Activated naive CD4-positive, alpha-beta T cell treated with anti-CD3 and anti-CD28 coated beads, Interleukin-2, amount 10 ng/mL, durations not matched to agents 7 days and 5 days (primary cell): Measurements from ENCODE around the gene KCNK18.

Experiments used
- CTCF ChIA-PET: fragments of 350-600 bp; sonication (Branson Sonifier 250); formaldehyde crosslinking; loops from one replicate; lab custom pipeline; 2021; ENCODE audit warnings: antibody characterized with exemption; lab: Charles Lee
- DNase-seq: peaks from one replicate; pipeline ENCODE4 v3.0.0-alpha.2; 2020
- H3K27ac Mint-ChIP-seq: one replicate; pipeline ENCODE4 v1.8.0; 2021; ENCODE audit warnings: mild to moderate bottlenecking, moderate library complexity, mixed read lengths
- H3K27me3 Mint-ChIP-seq: one replicate; pipeline ENCODE4 v1.8.0; 2021; ENCODE audit warnings: mild to moderate bottlenecking, mixed read lengths
- H3K36me3 Mint-ChIP-seq: one replicate; pipeline ENCODE4 v1.8.0; 2021; ENCODE audit warnings: mixed read lengths
- H3K4me1 Mint-ChIP-seq: one replicate; pipeline ENCODE4 v1.8.0; 2021; ENCODE audit warnings: mixed read lengths
- H3K4me3 Mint-ChIP-seq: one replicate; pipeline ENCODE4 v1.8.0; 2021; ENCODE audit warnings: mild to moderate bottlenecking, moderate library complexity, mixed read lengths
- H3K9me3 Mint-ChIP-seq: one replicate; pipeline ENCODE4 v1.8.0; 2021; ENCODE audit warnings: mixed read lengths

Gene KCNK18

DNA sequence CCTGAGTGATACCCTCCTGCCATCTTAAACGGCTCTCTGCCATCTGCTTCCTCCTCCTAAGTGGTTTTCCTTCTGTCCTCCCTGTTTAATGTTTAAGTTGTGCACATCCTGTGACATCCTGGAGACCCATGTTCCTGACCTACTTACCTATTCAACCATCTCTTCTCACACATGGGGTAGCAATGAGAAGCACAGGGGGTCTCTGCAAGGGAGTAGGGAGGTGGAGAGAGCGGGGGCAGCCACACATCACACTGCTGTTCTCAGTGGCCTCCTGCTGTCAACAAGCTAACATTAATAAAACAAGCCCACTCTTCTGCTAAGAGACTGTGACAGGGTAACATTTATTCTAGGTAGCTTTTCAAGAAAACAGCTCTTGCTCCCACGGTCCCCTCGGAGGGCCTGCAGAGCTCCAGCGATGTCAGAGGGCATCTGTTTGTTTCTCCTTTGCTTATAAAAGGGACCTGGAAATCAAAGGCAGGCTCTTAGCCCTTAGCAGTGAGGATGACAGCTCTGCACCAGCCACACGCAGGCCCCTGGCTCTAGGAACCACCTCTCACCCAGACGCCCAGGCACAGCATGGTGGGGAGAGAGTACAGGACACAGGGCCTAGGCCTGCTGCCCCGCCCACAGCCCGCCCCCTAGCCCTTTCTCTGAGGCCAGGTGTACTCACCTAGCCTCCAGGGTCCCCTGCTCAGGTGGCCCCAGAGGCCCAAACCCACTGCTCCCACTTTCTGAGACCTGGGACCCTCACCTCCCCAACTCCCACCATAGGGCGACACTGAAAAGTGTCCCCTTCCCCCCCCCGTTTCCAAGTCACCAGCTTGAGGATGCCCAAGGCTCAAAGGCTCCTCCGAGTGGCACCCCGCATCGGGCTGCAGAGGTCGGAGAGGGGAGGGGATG is 42.7 kb downstream of the KCNK18 start:
- Mint-ChIP-seq H3K9me3 (no peaks in the 10 kb centered on the region), H3K36me3 (no peaks in the 10 kb centered on the region), H3K4me1 (peaks cover 3% of the 10 kb centered on the region), H3K27me3 (peaks cover 73% of the 10 kb centered on the region), H3K4me3 (no peak overlapping the region), H3K27ac (no peak overlapping the region)
- no peak for DNase-seq
- CTCF ChIA-PET: interaction anchor here (1.1 kb wide), 1 partner anchor 24 kb away, joined by 3 read pairs; no protein-coding TSS in a partner anchor

GRCh38 chr10:117240621-117241529 is 43.6 kb downstream of the KCNK18 start, which contains the start of gene SLC18A2:
Gene SLC18A2, plus strand, starts transcription at chr10:117241114. Its CDS starts 580 bp downstream, at chr10:117241694.
- H3K9me3 Mint-ChIP-seq: no peaks in the 10 kb centered on the region
- no peaks in the 10 kb centered on the region for H3K36me3 Mint-ChIP-seq
- H3K4me3 Mint-ChIP-seq: no peak within 1 kb of the TSS
- DNase-seq: no peak
- CTCF ChIA-PET: no interaction called here
- H3K4me1 Mint-ChIP-seq: peaks cover 3% of the 10 kb centered on the region
- H3K27me3 Mint-ChIP-seq: peaks cover 78% of the 10 kb centered on the region
- no peak within 1 kb of the TSS for H3K27ac Mint-ChIP-seq

- Mint-ChIP-seq H3K27ac (no peak overlapping the region), H3K4me1 (peaks cover 3% of the 10 kb centered on the region), H3K9me3 (no peaks in the 10 kb centered on the region), H3K27me3 (peaks cover 75% of the 10 kb centered on the region), H3K4me3 (no peak overlapping the region), H3K36me3 (no peaks in the 10 kb centered on the region)
- no peak for DNase-seq
- CTCF ChIA-PET: no interaction called here
These were observed 44.5 kb downstream of the KCNK18 start for GRCh38 chr10:117241541-117242462.

DNA sequence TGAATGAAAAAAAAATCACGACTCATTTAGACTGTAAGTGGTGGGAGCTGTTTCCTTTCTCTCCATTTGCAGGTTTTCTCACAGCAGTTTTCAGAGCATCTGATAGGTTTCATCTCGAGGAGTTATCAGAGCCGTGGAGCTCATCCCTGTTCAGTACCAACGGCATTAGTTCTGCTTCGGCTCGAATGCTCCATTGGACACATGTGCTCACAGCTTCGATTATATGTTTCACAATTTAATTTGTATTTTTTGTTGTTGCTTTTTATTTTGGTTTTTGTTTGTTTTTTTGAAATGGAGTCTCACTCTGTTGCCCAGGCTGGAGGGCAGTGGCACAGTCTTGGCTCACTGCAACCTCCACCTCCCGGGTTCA is 45.2 kb downstream of the KCNK18 start:
- Mint-ChIP-seq H3K4me1 (peaks cover 5% of the 10 kb centered on the region), H3K36me3 (no peaks in the 10 kb centered on the region), H3K27me3 (peaks cover 76% of the 10 kb centered on the region), H3K9me3 (no peaks in the 10 kb centered on the region), H3K4me3 (no peak overlapping the region), H3K27ac (no peak overlapping the region)
- CTCF ChIA-PET: no interaction called here
- no peak for DNase-seq

DNA sequence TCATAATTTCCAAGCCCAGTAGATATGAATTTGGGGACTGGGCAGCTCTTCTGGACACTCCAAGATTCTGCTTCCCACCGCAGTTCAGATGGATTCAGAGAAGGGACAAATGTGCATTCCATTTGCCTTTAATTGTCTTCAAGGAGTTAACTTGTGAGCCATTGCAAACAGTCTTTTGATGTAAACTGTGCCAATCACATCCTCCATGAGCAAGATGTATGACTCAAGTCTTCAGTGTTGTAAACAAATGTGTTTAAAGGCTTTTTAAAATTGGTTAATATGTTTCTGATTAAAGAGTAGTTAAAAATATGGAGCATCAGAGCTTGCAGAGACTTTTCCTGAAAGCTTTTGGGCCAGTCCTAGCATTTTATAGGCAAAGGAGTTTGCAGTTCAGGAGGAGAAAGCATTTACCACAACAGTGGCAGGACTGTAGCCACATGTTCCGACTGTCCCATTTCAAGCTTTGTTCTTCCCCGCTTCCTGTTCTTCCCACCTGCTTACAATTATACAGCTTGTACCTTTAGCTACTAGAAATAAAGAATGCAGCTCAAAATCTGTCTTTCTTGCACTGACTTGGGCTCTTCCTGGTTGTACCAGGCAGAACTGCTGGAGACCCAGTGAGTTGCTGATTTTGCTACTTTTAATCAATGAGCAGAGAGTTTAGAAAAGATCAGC is 49.8 kb downstream of the KCNK18 start:
- DNase-seq: no peak
- Mint-ChIP-seq H3K27me3 (peaks cover 64% of the 10 kb centered on the region), H3K9me3 (no peaks in the 10 kb centered on the region), H3K4me3 (no peak overlapping the region), H3K4me1 (peaks cover 2% of the 10 kb centered on the region), H3K36me3 (no peaks in the 10 kb centered on the region), H3K27ac (no peak overlapping the region)
- CTCF ChIA-PET: interaction anchor here (1.0 kb wide), 1 partner anchor 31 kb away, joined by 3 read pairs; no protein-coding TSS in a partner anchor

- peaks cover 47% of the 10 kb centered on the region for H3K27me3 Mint-ChIP-seq
- peaks cover 2% of the 10 kb centered on the region for H3K4me1 Mint-ChIP-seq
- H3K4me3 Mint-ChIP-seq: no peak overlapping the region
- no peaks in the 10 kb centered on the region for H3K36me3 Mint-ChIP-seq
- no peaks in the 10 kb centered on the region for H3K9me3 Mint-ChIP-seq
- no peak for DNase-seq
- H3K27ac Mint-ChIP-seq: no peak overlapping the region
- CTCF ChIA-PET: interaction anchor here (1.0 kb wide), 1 partner anchor 81 kb away, joined by 3 read pairs; no protein-coding TSS in a partner anchor
These were observed 51.6 kb downstream of the KCNK18 start for GRCh38 chr10:117248750-117249465.

DNA sequence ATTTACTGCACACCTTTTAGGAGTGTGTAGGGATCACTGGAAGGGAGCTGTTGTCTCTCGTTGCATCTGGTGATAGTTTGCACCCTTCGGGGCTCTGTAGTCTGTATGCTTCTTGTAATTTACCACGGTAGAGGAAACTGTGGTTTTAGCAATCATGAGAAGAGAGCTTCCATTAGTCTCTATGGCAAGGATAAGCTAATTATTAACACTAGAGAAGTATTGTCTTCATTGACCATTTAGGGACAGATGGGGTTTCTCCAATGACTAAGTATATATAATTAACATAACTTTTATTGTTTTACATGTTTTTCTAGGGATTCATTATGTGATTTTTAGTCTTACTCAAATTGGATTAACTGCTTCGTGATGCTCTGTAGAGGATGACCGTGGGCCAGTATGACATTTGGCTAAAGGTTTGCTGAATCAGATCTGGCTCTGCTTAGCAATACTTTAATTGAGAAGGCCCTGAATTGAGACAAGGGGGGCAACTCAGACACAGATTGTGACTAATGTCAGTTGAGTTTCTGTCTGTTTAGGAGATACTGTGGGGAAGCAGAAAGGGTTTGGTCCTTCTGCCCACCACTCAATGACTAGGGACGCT is 52.3 kb downstream of the KCNK18 start:
- Mint-ChIP-seq H3K4me1 (peaks cover 2% of the 10 kb centered on the region), H3K4me3 (no peak overlapping the region)

GRCh38 chr10:117250411-117250810 is 53.1 kb downstream of the KCNK18 start:
- Mint-ChIP-seq H3K4me3 (no peak overlapping the region), H3K9me3 (no peaks in the 10 kb centered on the region), H3K27me3 (peaks cover 33% of the 10 kb centered on the region), H3K4me1 (peaks cover 2% of the 10 kb centered on the region), H3K36me3 (no peaks in the 10 kb centered on the region), H3K27ac (no peak overlapping the region)
- no peak for DNase-seq
- CTCF ChIA-PET: interaction anchor here (1.1 kb wide), 1 partner anchor 32 kb away, joined by 3 read pairs; no protein-coding TSS in a partner anchor

More for the DNA sequence above, 52.3 kb downstream of the KCNK18 start:
- H3K27me3 Mint-ChIP-seq: peaks cover 41% of the 10 kb centered on the region
- DNase-seq: no peak
- CTCF ChIA-PET: interaction anchor here (0.6 to 1.1 kb wide), 3 partner anchors 31 to 82 kb away, joined by 3 read pairs; no protein-coding TSS in a partner anchor
- no peaks in the 10 kb centered on the region for H3K9me3 Mint-ChIP-seq
- H3K27ac Mint-ChIP-seq: no peak overlapping the region
- H3K36me3 Mint-ChIP-seq: no peaks in the 10 kb centered on the region

DNA sequence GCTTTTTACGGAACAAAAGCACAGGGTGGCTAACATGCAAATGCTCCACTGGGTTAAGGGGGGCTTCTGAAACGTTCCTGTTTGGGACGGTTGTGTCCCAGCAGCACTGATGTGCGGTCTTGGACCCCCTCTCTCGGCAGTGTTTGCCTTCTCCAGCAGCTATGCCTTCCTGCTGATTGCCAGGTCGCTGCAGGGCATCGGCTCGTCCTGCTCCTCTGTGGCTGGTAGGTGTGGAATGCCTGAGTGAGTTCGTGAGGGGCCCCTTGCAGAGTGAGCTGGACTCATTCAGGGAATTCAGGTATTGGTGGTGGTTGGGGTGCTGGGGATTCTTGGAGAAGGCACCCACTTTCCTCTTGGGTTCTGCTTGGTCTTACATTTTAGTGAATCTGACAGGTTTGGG is 56.6 kb downstream of the KCNK18 start:
- H3K27me3 Mint-ChIP-seq: peaks cover 19% of the 10 kb centered on the region
- H3K4me3 Mint-ChIP-seq: no peak overlapping the region
- CTCF ChIA-PET: no interaction called here
- H3K27ac Mint-ChIP-seq: no peak overlapping the region
- no peaks in the 10 kb centered on the region for H3K36me3 Mint-ChIP-seq
- no peak for DNase-seq
- H3K9me3 Mint-ChIP-seq: no peaks in the 10 kb centered on the region
- no peaks in the 10 kb centered on the region for H3K4me1 Mint-ChIP-seq

DNA sequence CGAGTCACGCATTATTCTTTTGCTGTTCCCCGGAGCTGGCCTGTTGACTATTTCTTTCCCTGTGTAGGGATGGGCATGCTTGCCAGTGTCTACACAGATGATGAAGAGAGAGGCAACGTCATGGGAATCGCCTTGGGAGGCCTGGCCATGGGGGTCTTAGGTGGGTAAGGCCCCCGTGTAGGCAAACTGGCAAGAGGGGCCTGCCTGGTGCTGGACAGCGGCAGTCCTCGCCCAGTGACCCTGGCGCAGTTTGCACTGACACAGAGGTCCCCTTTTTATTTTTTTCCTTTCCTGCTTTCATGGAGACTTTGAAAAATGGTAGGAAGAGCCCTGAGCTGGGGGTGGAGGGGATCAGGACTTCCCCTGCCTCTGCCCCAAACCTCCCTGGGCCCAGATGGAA is 57.0 kb downstream of the KCNK18 start:
- peaks cover 15% of the 10 kb centered on the region for H3K27me3 Mint-ChIP-seq
- no peaks in the 10 kb centered on the region for H3K36me3 Mint-ChIP-seq
- CTCF ChIA-PET: no interaction called here
- H3K9me3 Mint-ChIP-seq: no peaks in the 10 kb centered on the region
- no peaks in the 10 kb centered on the region for H3K4me1 Mint-ChIP-seq
- H3K4me3 Mint-ChIP-seq: no peak overlapping the region
- no peak for DNase-seq
- no peak overlapping the region for H3K27ac Mint-ChIP-seq

DNA sequence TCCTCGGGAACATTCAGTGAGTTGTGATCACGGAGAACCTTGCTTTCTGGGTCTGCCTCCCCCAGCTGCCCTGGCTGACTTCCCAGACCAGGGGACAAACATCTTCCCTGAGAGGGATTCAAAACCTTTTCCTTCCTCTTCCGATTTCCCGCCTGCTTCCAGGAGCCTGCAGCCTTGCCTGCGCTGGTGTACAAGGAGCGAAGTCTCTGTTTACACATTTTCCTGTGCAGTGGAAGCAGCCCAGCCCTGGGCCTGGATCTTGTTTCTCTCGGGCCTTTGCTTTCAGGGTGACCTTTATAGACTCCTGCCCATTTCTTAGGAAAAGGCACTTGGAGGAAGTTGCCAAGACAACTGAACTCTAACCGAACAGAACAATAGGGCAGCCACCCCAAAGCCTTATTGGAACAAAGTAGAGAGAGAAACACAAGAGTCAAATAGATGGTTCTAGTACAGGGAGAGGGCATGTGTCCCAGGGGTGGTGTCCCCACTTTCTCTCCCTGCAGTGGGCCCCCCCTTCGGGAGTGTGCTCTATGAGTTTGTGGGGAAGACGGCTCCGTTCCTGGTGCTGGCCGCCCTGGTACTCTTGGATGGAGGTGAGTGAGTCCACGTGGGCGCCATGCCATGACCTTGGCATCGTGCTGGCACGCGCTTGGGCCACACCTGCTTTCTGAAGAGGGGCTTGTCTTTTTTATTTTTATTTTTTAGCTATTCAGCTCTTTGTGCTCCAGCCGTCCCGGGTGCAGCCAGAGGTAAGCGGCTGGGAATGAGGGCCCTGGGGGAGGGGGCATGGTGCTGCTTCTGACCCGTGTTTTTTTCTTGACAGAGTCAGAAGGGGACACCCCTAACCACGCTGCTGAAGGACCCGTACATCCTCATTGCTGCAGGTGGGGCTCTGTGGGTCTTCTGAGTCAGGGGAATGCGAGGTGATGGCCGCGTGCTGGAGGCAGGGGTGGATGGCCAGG is 57.8 kb downstream of the KCNK18 start:
- DNase-seq: no peak
- Mint-ChIP-seq H3K27ac (no peak overlapping the region), H3K9me3 (no peaks in the 10 kb centered on the region), H3K27me3 (peaks cover 12% of the 10 kb centered on the region), H3K4me1 (no peaks in the 10 kb centered on the region), H3K36me3 (no peaks in the 10 kb centered on the region), H3K4me3 (no peak overlapping the region)
- CTCF ChIA-PET: no interaction called here
